ENCODE data around the gene DCXR. TPM values are rescaled to one million over a fixed set of nuclear protein-coding genes. Genes with fewer than 3 reads are reported as not detected.

DCXR gene
- total RNA-seq, 1 donor from 2014 or later, result 143 TPM

DNA sequence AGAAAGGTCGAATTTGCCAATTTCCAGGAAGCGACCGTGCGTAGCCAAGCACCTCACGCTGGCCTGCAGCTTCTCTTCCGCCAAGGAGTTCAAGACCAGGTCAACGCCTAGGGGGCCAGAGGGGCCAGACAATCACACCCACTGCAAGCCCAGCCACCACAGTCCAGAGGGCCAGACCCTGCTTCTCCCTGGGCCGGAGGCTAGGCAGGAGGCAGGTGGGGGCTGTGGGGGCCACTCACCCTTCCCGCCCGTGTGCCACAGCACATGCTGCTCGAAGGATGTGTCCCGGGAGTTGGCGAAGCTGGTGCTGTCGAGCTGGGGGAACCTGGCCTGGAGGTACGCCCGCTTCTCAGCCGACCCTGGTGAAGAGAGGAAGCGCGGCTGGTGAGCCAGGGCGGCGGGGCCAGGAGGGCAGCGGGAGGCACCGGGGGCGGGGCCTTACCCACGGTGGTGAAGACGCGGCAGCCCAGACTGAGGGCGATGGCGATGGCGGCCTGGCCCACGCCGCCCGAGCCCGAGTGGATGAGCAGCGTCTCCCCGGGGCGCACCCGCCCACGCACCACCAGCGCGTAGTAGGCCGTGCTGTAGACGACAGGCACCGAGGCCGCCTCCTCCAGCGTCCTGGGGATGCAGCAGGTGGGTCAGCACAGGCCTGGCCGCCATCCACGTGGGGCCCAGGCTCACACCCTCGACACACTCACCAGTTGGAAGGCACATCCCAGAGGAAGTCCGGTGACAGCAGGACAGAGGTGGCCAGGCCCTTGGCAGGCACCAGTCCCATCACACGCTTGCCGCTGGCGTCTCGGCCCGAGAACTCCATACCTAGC is 46.2 kb upstream of the DCXR start:
- Histone ChIP-seq H3K36me3 (peaks cover 98% of the 10 kb centered on the region), H3K4me1 (no peaks in the 10 kb centered on the region), H3K27me3 (no peaks in the 10 kb centered on the region), H3K9me3 (no peaks in the 10 kb centered on the region), H3K4me3 (no peak overlapping the region), H3K27ac (no peak overlapping the region)
- intact Hi-C loops (cut with DNase I), result no loop called here
- no peak for ATAC-seq
- no peak for DNase-seq
- TF ChIP-seq, protein P1, sequence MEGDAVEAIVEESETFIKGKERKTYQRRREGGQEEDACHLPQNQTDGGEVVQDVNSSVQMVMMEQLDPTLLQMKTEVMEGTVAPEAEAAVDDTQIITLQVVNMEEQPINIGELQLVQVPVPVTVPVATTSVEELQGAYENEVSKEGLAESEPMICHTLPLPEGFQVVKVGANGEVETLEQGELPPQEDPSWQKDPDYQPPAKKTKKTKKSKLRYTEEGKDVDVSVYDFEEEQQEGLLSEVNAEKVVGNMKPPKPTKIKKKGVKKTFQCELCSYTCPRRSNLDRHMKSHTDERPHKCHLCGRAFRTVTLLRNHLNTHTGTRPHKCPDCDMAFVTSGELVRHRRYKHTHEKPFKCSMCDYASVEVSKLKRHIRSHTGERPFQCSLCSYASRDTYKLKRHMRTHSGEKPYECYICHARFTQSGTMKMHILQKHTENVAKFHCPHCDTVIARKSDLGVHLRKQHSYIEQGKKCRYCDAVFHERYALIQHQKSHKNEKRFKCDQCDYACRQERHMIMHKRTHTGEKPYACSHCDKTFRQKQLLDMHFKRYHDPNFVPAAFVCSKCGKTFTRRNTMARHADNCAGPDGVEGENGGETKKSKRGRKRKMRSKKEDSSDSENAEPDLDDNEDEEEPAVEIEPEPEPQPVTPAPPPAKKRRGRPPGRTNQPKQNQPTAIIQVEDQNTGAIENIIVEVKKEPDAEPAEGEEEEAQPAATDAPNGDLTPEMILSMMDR (IDR thresholded peaks at IDR 0.05), result no peak

- Histone ChIP-seq H3K4me1 (no peaks in the 10 kb centered on the region), H3K27ac (no peak overlapping the region), H3K4me3 (no peak overlapping the region), H3K27me3 (no peaks in the 10 kb centered on the region), H3K36me3 (peaks cover 96% of the 10 kb centered on the region), H3K9me3 (no peaks in the 10 kb centered on the region)
- intact Hi-C loops (cut with DNase I), result no loop called here
- no peak for ATAC-seq
- DNase-seq, result no peak
- TF ChIP-seq, protein P1 (IDR thresholded peaks at IDR 0.05), result no peak
Observed at GRCh38 chr17:82083009-82083408, 45.5 kb upstream of the DCXR start.

DNA sequence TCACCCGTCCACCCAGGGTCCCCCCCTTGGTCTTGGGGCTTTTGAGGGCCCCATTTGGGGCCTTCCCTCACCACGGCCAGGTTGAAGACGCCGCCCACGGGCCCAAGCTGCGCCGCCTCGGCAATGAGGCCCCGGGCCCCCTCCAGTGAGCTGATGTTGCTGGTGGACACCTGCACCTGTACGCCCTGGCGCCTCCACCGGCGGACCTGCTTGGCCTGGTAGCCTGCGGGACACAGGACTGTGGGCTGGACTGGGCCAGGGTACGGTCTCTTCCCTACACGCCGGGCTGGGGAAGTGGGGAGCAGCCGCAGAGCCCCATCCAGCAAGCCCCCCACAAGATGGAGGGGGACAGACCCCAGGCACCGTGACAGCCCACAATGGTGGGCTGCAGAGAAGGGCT is 45.0 kb upstream of the DCXR start:
- H3K4me1 ChIP-seq, result no peaks in the 10 kb centered on the region
- TF ChIP-seq, protein P1 (IDR thresholded peaks at IDR 0.05), result no peak
- DNase-seq, result no peak
- H3K27me3 ChIP-seq, result no peaks in the 10 kb centered on the region
- H3K27ac ChIP-seq, result no peak overlapping the region
- ATAC-seq, result no peak
- intact Hi-C loops (cut with DNase I), result no loop called here
- H3K9me3 ChIP-seq, result no peaks in the 10 kb centered on the region
- H3K4me3 ChIP-seq, result no peak overlapping the region
- peaks cover 90% of the 10 kb centered on the region for H3K36me3 ChIP-seq

DNA sequence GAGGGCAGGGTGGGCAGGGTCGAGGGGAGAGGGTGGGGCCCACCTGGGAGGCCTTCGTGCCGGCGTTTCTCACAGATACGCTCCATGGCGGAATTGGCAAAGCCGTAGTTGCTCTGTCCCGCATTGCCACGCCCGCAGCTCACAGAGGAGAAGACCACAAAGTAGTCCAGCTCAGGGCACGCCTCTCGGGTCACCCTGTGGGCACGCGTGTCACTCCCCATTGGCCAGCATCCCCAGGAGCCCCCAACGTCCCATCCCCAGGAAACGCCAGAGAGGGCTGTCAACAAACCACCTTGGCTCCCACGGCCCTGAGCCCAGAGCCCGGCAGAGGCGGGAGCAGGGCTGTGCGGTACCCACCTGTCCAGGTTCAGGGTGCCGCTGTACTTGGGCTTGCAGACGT is 44.5 kb upstream of the DCXR start:
- no peak overlapping the region for H3K4me3 ChIP-seq
- no peaks in the 10 kb centered on the region for H3K9me3 ChIP-seq
- H3K27me3 ChIP-seq, result no peaks in the 10 kb centered on the region
- no peak for ATAC-seq
- H3K36me3 ChIP-seq, result peaks cover 86% of the 10 kb centered on the region
- no peaks in the 10 kb centered on the region for H3K4me1 ChIP-seq
- no peak overlapping the region for H3K27ac ChIP-seq
- DNase-seq, result no peak
- intact Hi-C loops (cut with DNase I), result no loop called here
- TF ChIP-seq, protein P1 (IDR thresholded peaks at IDR 0.05), result no peak

- intact Hi-C loops (cut with DNase I), result no loop called here
- no peak for ATAC-seq
Observed at GRCh38 chr17:82081546-82081945, 44.0 kb upstream of the DCXR start.

More at GRCh38 chr17:82081546-82081945, 44.0 kb upstream of the DCXR start:
- TF ChIP-seq, protein P1 (IDR thresholded peaks at IDR 0.05), result no peak
- H3K4me3 ChIP-seq, result no peak overlapping the region
- DNase-seq, result no peak
- no peaks in the 10 kb centered on the region for H3K9me3 ChIP-seq
- H3K27ac ChIP-seq, result no peak overlapping the region
- H3K36me3 ChIP-seq, result peaks cover 81% of the 10 kb centered on the region
- no peaks in the 10 kb centered on the region for H3K27me3 ChIP-seq
- H3K4me1 ChIP-seq, result no peaks in the 10 kb centered on the region
